Osteocyte (in vitro differentiated cells): Measurements from ENCODE around the gene ASB3. TPM values are rescaled to one million over a fixed set of nuclear protein-coding genes. Genes with fewer than 3 reads are reported as not detected.

ENCODE experiments used
- DNase-seq: peaks from one replicate; pipeline ENCODE4 v3.0.0; 2021; ENCODE audit warnings: mixed read lengths; ENCODE audit not compliant: unreplicated experiment; ENCODE audit errors: extremely low spot score
- H3K27ac Mint-ChIP-seq: one replicate; pipeline ENCODE4 v1.8.0; 2021; ENCODE audit warnings: mild to moderate bottlenecking, mixed read lengths; ENCODE audit not compliant: unreplicated experiment
- H3K27me3 Mint-ChIP-seq: one replicate; pipeline ENCODE4 v1.8.0; 2021; ENCODE audit warnings: mixed read lengths; ENCODE audit not compliant: unreplicated experiment
- H3K36me3 Mint-ChIP-seq: one replicate; pipeline ENCODE4 v1.8.0; 2021; ENCODE audit warnings: mixed read lengths; ENCODE audit not compliant: unreplicated experiment
- H3K4me1 Mint-ChIP-seq: one replicate; pipeline ENCODE4 v1.8.0; 2021; ENCODE audit warnings: mixed read lengths; ENCODE audit not compliant: unreplicated experiment
- H3K4me3 Mint-ChIP-seq: one replicate; pipeline ENCODE4 v1.8.0; 2021; ENCODE audit warnings: mild to moderate bottlenecking, moderate library complexity, mixed read lengths; ENCODE audit not compliant: unreplicated experiment
- H3K9me3 Mint-ChIP-seq: one replicate; pipeline ENCODE4 v1.8.0; 2021; ENCODE audit warnings: mixed read lengths; ENCODE audit not compliant: unreplicated experiment
- CTCF ChIP-seq: fragments of 200-600 bp; sonication (generic); IDR thresholded peaks from 2 replicates; pipeline ENCODE4 v1.5.0; 2021; ENCODE audit warnings: antibody characterized with exemption, mild to moderate bottlenecking, moderate library complexity
- total RNA-seq: library from RNA; stranded (reverse); gene quantifications from 2 replicates; pipeline ENCODE4 v1.2.1, GENCODE V29; 2021

Gene ASB3
- total RNA-seq, 1 donor from 2014 or later = 21.8 TPM

GRCh38 chr2:53786352-53786704 lies 425 bp downstream of the ASB3 start:
- H3K4me1 Mint-ChIP-seq = peaks cover 41% of the 10 kb centered on the region
- H3K9me3 Mint-ChIP-seq = no peaks in the 10 kb centered on the region
- H3K27ac Mint-ChIP-seq = peak overlapping the region; percentile 98
- DNase-seq = no peak
- no peaks in the 10 kb centered on the region for H3K36me3 Mint-ChIP-seq
- no peaks in the 10 kb centered on the region for H3K27me3 Mint-ChIP-seq
- no peak for TF ChIP-seq CTCF
- peak overlapping the region; percentile 97 for H3K4me3 Mint-ChIP-seq

GRCh38 chr2:53785366-53785765 lies 1.4 kb downstream of the ASB3 start:
- peak overlapping the region; percentile 97 for H3K4me3 Mint-ChIP-seq
- peak overlapping the region; percentile 98 for H3K27ac Mint-ChIP-seq
- TF ChIP-seq CTCF = no peak
- no peaks in the 10 kb centered on the region for H3K9me3 Mint-ChIP-seq
- no peaks in the 10 kb centered on the region for H3K36me3 Mint-ChIP-seq
- DNase-seq = no peak
- H3K4me1 Mint-ChIP-seq = peaks cover 36% of the 10 kb centered on the region
- H3K27me3 Mint-ChIP-seq = no peaks in the 10 kb centered on the region

- H3K4me1 Mint-ChIP-seq = peaks cover 36% of the 10 kb centered on the region
- no peaks in the 10 kb centered on the region for H3K9me3 Mint-ChIP-seq
- peak overlapping the region; percentile 98 for H3K27ac Mint-ChIP-seq
- no peak for TF ChIP-seq CTCF
- peaks cover 4% of the 10 kb centered on the region for H3K36me3 Mint-ChIP-seq
- DNase-seq = no peak
- H3K4me3 Mint-ChIP-seq = peak overlapping the region; percentile 97
- no peaks in the 10 kb centered on the region for H3K27me3 Mint-ChIP-seq
Measured at GRCh38 chr2:53784436-53784835, 2.3 kb downstream of the ASB3 start.

- TF ChIP-seq CTCF = no peak
- DNase-seq = no peak
- Mint-ChIP-seq H3K9me3 (no peaks in the 10 kb centered on the region), H3K27me3 (no peaks in the 10 kb centered on the region), H3K27ac (no peak overlapping the region), H3K4me3 (no peak overlapping the region), H3K4me1 (peaks cover 25% of the 10 kb centered on the region), H3K36me3 (peaks cover 8% of the 10 kb centered on the region)
Measured at GRCh38 chr2:53782676-53783075, 4.1 kb downstream of the ASB3 start.

- H3K27ac Mint-ChIP-seq = no peak overlapping the region
- no peak overlapping the region for H3K4me3 Mint-ChIP-seq
- peaks cover 10% of the 10 kb centered on the region for H3K36me3 Mint-ChIP-seq
- DNase-seq = no peak
- H3K9me3 Mint-ChIP-seq = no peaks in the 10 kb centered on the region
- peaks cover 15% of the 10 kb centered on the region for H3K4me1 Mint-ChIP-seq
- TF ChIP-seq CTCF = no peak
- H3K27me3 Mint-ChIP-seq = no peaks in the 10 kb centered on the region
Measured at GRCh38 chr2:53780056-53780455, 6.7 kb downstream of the ASB3 start.
